ENCODE measurements around the gene RABGGTA.
"Not testable (repeated sequence)": the region's sequence is repeated elsewhere in the genome, so short reads cannot be mapped to it uniquely, and the experiment has no call there.

The RABGGTA gene

GRCh38 chr14:24243336-24243836 lies 28.0 kb downstream of the RABGGTA start:
- no peak for DNase-seq (ENCODE audit: extremely low read depth in 1 of 2, low read depth in 1 of 2)

GRCh38 chr14:24241829-24242443 lies 29.5 kb downstream of the RABGGTA start:
- peak; percentile 80 to 87 for DNase-seq (ENCODE audit: extremely low read depth in 1 of 2, low read depth in 1 of 2)

GRCh38 chr14:24240110-24240918 lies 31.1 kb downstream of the RABGGTA start:
- DNase-seq (ENCODE audit: extremely low read depth in 1 of 2, low read depth in 1 of 2) = no peak

GRCh38 chr14:24238527-24239037 lies 32.8 kb downstream of the RABGGTA start:
- DNase-seq (ENCODE audit: extremely low read depth in 1 of 2, low read depth in 1 of 2) = no peak

- no peak for DNase-seq (ENCODE audit: extremely low read depth in 1 of 2, low read depth in 1 of 2)
Observed at GRCh38 chr14:24238123-24238522, 33.3 kb downstream of the RABGGTA start.

GRCh38 chr14:24237463-24237955 lies 33.9 kb downstream of the RABGGTA start:
- no peak for DNase-seq (ENCODE audit: extremely low read depth in 1 of 2, low read depth in 1 of 2)

GRCh38 chr14:24236689-24237462 lies 34.5 kb downstream of the RABGGTA start:
- DNase-seq (ENCODE audit: extremely low read depth in 1 of 2, low read depth in 1 of 2) = no peak

GRCh38 chr14:24235804-24236688 lies 35.4 kb downstream of the RABGGTA start:
- DNase-seq (ENCODE audit: extremely low read depth in 1 of 2, low read depth in 1 of 2) = no peak

- no peak for DNase-seq (ENCODE audit: extremely low read depth in 1 of 2, low read depth in 1 of 2)
Observed at GRCh38 chr14:24234095-24235005, 37.0 kb downstream of the RABGGTA start.

- DNase-seq (ENCODE audit: extremely low read depth in 1 of 2, low read depth in 1 of 2) = no peak
Observed at GRCh38 chr14:24233538-24233866, 37.9 kb downstream of the RABGGTA start.

- DNase-seq (ENCODE audit: extremely low read depth in 1 of 2, low read depth in 1 of 2) = no peak
Observed at GRCh38 chr14:24232645-24233537, 38.5 kb downstream of the RABGGTA start, which contains the start of gene GMPR2. Gene GMPR2 (plus strand): TSS chr14:24232929. CDS start chr14:24233254, 325 bp downstream.

- DNase-seq (ENCODE audit: extremely low read depth in 1 of 2, low read depth in 1 of 2) = peak; percentile 63 to 74
Observed at GRCh38 chr14:24232121-24232644, 39.2 kb downstream of the RABGGTA start, which contains the start of gene NEDD8. Gene NEDD8 (minus strand): TSS chr14:24232367. CDS start chr14:24232267, 100 bp downstream.

GRCh38 chr14:24231263-24232120 lies 39.9 kb downstream of the RABGGTA start:
- DNase-seq (ENCODE audit: extremely low read depth in 1 of 2, low read depth in 1 of 2) = no peak

GRCh38 chr14:24228902-24229301 lies 42.5 kb downstream of the RABGGTA start:
- DNase-seq (ENCODE audit: extremely low read depth in 1 of 2, low read depth in 1 of 2) = no peak

- no peak for DNase-seq (ENCODE audit: extremely low read depth in 1 of 2, low read depth in 1 of 2)
Observed at GRCh38 chr14:24226473-24226872, 44.9 kb downstream of the RABGGTA start.

GRCh38 chr14:24224618-24225071 lies 46.8 kb downstream of the RABGGTA start:
- DNase-seq (ENCODE audit: extremely low read depth in 1 of 2, low read depth in 1 of 2) = no peak

GRCh38 chr14:24222987-24223386 lies 48.4 kb downstream of the RABGGTA start:
- DNase-seq (ENCODE audit: extremely low read depth in 1 of 2, low read depth in 1 of 2) = not testable (repeated sequence)

All from activated CD8-positive, alpha-beta memory T cell treated with anti-CD3 and anti-CD28 coated beads for 1 hour (primary cell).